ENCODE measurements around the gene CSKMT. TPM values are rescaled to one million over a fixed set of nuclear protein-coding genes. Genes with fewer than 3 reads are reported as not detected.

The CSKMT gene
- total RNA-seq, 1 experiment from 2014 or later = 49.2 TPM

DNA sequence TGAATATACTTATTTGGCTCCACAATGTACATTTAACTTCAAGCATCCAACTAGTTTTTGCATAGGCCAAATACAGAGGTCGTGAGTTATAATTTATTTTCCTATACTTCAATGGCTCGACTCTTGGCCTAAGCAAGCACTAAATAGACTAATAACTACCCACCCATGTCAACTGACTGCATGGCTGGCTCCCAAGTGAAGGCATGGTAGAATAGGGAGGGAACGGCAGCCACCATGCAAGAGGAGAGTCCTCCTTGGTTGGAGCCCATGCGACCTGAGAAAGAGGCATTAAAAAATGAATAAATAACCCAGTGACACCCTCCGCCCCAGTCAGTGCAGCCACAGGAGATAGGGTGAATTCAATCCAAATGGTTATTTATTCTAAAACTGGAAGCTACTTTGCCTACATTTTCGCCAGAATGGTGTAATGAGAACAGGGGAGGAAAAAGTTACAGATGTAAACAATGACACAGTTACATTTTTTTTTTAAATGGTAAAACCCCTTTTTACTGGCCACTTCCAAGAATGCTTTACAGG, 47.2 kb downstream of the CSKMT start:
- TF ChIP-seq, protein P1, sequence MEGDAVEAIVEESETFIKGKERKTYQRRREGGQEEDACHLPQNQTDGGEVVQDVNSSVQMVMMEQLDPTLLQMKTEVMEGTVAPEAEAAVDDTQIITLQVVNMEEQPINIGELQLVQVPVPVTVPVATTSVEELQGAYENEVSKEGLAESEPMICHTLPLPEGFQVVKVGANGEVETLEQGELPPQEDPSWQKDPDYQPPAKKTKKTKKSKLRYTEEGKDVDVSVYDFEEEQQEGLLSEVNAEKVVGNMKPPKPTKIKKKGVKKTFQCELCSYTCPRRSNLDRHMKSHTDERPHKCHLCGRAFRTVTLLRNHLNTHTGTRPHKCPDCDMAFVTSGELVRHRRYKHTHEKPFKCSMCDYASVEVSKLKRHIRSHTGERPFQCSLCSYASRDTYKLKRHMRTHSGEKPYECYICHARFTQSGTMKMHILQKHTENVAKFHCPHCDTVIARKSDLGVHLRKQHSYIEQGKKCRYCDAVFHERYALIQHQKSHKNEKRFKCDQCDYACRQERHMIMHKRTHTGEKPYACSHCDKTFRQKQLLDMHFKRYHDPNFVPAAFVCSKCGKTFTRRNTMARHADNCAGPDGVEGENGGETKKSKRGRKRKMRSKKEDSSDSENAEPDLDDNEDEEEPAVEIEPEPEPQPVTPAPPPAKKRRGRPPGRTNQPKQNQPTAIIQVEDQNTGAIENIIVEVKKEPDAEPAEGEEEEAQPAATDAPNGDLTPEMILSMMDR (conservative IDR thresholded peaks at IDR 0.05) = no peak
- H3K56ac ChIP-seq (ENCODE audit: insufficient read length, low read depth, low read length) = no peak overlapping the region
- no peak overlapping the region for H2BK5ac ChIP-seq (ENCODE audit: insufficient read length, low read length)
- Mint-ChIP-seq H3K36me3 (ENCODE audit: insufficient read depth in 1 of 3, low read depth in 3 of 3) (peaks cover 40 to 70% (median 65%) of the 10 kb centered on the region in 3 experiments), H3K27me3 (ENCODE audit: low read depth) (no peaks in the 10 kb centered on the region), H3K9me3 (no peaks in the 10 kb centered on the region; a peak in 1 of 5 replicates), H3K4me3 (peak overlapping the region in 1 of 2 experiments; percentile 45; a peak in 2 of 5 replicates), H3K27ac (peak overlapping the region in 1 of 3 experiments; percentile 87; a peak in 4 of 7 replicates), H3K4me1 (peaks cover 32 to 55% of the 10 kb centered on the region in 2 experiments)
- DNase-seq = no peak
- peaks cover 2% of the 10 kb centered on the region for H3K79me1 ChIP-seq (ENCODE audit: insufficient read depth, low read depth, low read length, poor library complexity, severe bottlenecking)
- H3K4me1 ChIP-seq (ENCODE audit: insufficient read depth, low read length) = peaks cover 2% of the 10 kb centered on the region; the same call in 1 of the 2 replicates
- H4K91ac ChIP-seq (ENCODE audit: insufficient read length, low read depth, low read length) = no peak overlapping the region
- no peak overlapping the region for H2BK20ac ChIP-seq (ENCODE audit: low read depth, low read length, poor library complexity, severe bottlenecking)
- no peak overlapping the region for H3K23ac ChIP-seq (ENCODE audit: insufficient read length, low read depth, low read length)
- H2AK5ac ChIP-seq (ENCODE audit: insufficient read length, low read length) = no peak overlapping the region
- H2BK120ac ChIP-seq (ENCODE audit: low read depth, low read length, poor library complexity, severe bottlenecking) = no peak overlapping the region
- no peaks in the 10 kb centered on the region for H3K79me2 ChIP-seq (ENCODE audit: insufficient read depth, low read length)
- no peak overlapping the region for H3K18ac ChIP-seq (ENCODE audit: insufficient read length, low read depth, low read length)
- H3K9ac ChIP-seq (ENCODE audit: extremely low read depth, insufficient read length, low read length) = no peak overlapping the region
- H4K8ac ChIP-seq (replicated peaks; ENCODE audit: insufficient read length, low read depth, low read length) = no peak overlapping the region
- no peak overlapping the region for H4K5ac ChIP-seq (ENCODE audit: insufficient read length, low read depth, low read length)
- H3K27me3 ChIP-seq (ENCODE audit: insufficient read depth, low read length) = no peaks in the 10 kb centered on the region
- H3K9me3 ChIP-seq (ENCODE audit: control insufficient read depth, low read depth, low read length) = no peaks in the 10 kb centered on the region
- no peak overlapping the region for H3K27ac ChIP-seq (ENCODE audit: insufficient read length, low read depth, low read length)
- H2BK12ac ChIP-seq (ENCODE audit: insufficient read length, low read depth, low read length) = no peak overlapping the region
- WGBS (ENCODE audit: extremely low coverage, insufficient read length, low lambda C conversion rate) = no CpG with 5 or more reads among the region's 6 CpGs
- no peak overlapping the region for H2BK15ac ChIP-seq (ENCODE audit: low read depth, low read length)
- no peak overlapping the region for H2AFZ ChIP-seq (ENCODE audit: low read length)
- no peaks in the 10 kb centered on the region for H4K20me1 ChIP-seq (ENCODE audit: control insufficient read depth, insufficient read depth, insufficient read length)
- no peak overlapping the region for H3K4me2 ChIP-seq (ENCODE audit: insufficient read depth, insufficient read length, low read length)
- peaks cover 18% of the 10 kb centered on the region for H3K23me2 ChIP-seq (ENCODE audit: insufficient read length, low read depth, low read length, poor library complexity, severe bottlenecking)
- no peak overlapping the region for H3K4ac ChIP-seq (ENCODE audit: low read depth, low read length)
- H3T11ph ChIP-seq (ENCODE audit: low read length) = no peak overlapping the region
- no peak overlapping the region for H3K14ac ChIP-seq (ENCODE audit: insufficient read depth, low read length)
